Loucy (cell line): Measurements from ENCODE around the gene LRRC4C.

ENCODE experiments used
- H2AFZ ChIP-seq: fragments of 200-600 bp; sonication (generic); 2 replicates; pipeline ENCODE4 v1.6.0; 2016; ENCODE audit warnings: antibody characterized with exemption, mild to moderate bottlenecking, low read length, moderate library complexity
- H3F3A ChIP-seq: fragments of 200-600 bp; 2 replicates; pipeline ENCODE4 v1.6.0; 2016; ENCODE audit warnings: antibody characterized with exemption, low read depth, mild to moderate bottlenecking
- H3K27me3 ChIP-seq: fragments of 200-600 bp; sonication (generic); 2 replicates; pipeline ENCODE4 v1.6.1; 2014; ENCODE audit warnings: low read length, mild to moderate bottlenecking; ENCODE audit not compliant: insufficient read depth, poor library complexity, severe bottlenecking
- H3K36me3 ChIP-seq: fragments of 200-600 bp; sonication (generic); 2 replicates; pipeline ENCODE4 v1.6.1; 2016; ENCODE audit warnings: low read length; ENCODE audit not compliant: insufficient read depth
- H3K4me1 ChIP-seq: fragments of 200-600 bp; sonication (generic); 2 replicates; pipeline ENCODE4 v1.5.1; 2014; ENCODE audit warnings: low read length, mild to moderate bottlenecking; ENCODE audit not compliant: insufficient read depth, poor library complexity, severe bottlenecking
- H3K4me2 ChIP-seq: fragments of 200-600 bp; sonication (generic); 2 replicates; pipeline ENCODE4 v1.6.0; 2014; ENCODE audit warnings: antibody characterized with exemption, low read length, low read depth, mild to moderate bottlenecking; ENCODE audit not compliant: poor library complexity, severe bottlenecking
- H3K4me3 ChIP-seq: fragments of 200-600 bp; sonication (generic); 2 replicates; pipeline ENCODE4 v1.5.1; 2014; ENCODE audit warnings: low read length, mild to moderate bottlenecking, mixed read lengths; ENCODE audit not compliant: poor library complexity, severe bottlenecking
- H3K79me2 ChIP-seq: fragments of 200-600 bp; sonication (generic); 2 replicates; pipeline ENCODE4 v1.6.1; 2014; ENCODE audit warnings: low read length; ENCODE audit not compliant: insufficient read depth
- H3K9ac ChIP-seq: fragments of 200-600 bp; sonication (generic); 2 replicates; pipeline ENCODE4 v1.6.0; 2014; ENCODE audit warnings: mild to moderate bottlenecking, low read depth, low read length, moderate library complexity; ENCODE audit not compliant: poor library complexity, severe bottlenecking
- H3K9me2 ChIP-seq: fragments of 200-600 bp; sonication (generic); replicated peaks from 2 replicates; pipeline ENCODE4 v1.6.1; 2016; ENCODE audit warnings: low read depth, low read length, mixed read lengths
- H3K9me3 ChIP-seq: fragments of 200-600 bp; sonication (generic); 2 replicates; pipeline ENCODE4 v1.6.1; 2014; ENCODE audit warnings: mild to moderate bottlenecking, antibody characterized with exemption, low read length, low read depth; ENCODE audit not compliant: insufficient read depth
- H4K20me1 ChIP-seq: fragments of 200-600 bp; sonication (generic); 2 replicates; pipeline ENCODE4 v1.6.0; 2014; ENCODE audit warnings: antibody characterized with exemption, low read length, mild to moderate bottlenecking; ENCODE audit not compliant: insufficient read depth, poor library complexity, severe bottlenecking
- CTCF ChIP-seq: fragments of 200-600 bp; sonication (generic); conservative IDR thresholded peaks from 2 replicates; pipeline ENCODE4 v1.5.1; 2014; ENCODE audit warnings: mild to moderate bottlenecking, antibody characterized with exemption, low read length
- EZH2phosphoT487 ChIP-seq: fragments of 200-600 bp; IDR thresholded peaks from 2 replicates; pipeline ENCODE4 v1.6.1; 2018; ENCODE audit warnings: antibody characterized with exemption, mild to moderate bottlenecking, moderate library complexity, borderline replicate concordance

Gene LRRC4C

GRCh38 chr11:40716344-40717130 is 742.9 kb downstream of the LRRC4C start:
- no peaks in the 10 kb centered on the region for H3K27me3 ChIP-seq
- H3K9me2 ChIP-seq = no peaks in the 10 kb centered on the region
- no peaks in the 10 kb centered on the region for H3K79me2 ChIP-seq
- no peak overlapping the region for H3K9ac ChIP-seq
- no peaks in the 10 kb centered on the region for H3K36me3 ChIP-seq
- H3K4me2 ChIP-seq = no peak overlapping the region
- H4K20me1 ChIP-seq = no peaks in the 10 kb centered on the region
- no peaks in the 10 kb centered on the region for H3K9me3 ChIP-seq
- H3K4me1 ChIP-seq = no peaks in the 10 kb centered on the region
- H3K4me3 ChIP-seq = no peak overlapping the region
- TF ChIP-seq CTCF (no peak), EZH2phosphoT487 (no peak)
- H2AFZ ChIP-seq = no peak overlapping the region
- no peaks in the 10 kb centered on the region for H3F3A ChIP-seq

- no peak overlapping the region for H3K9ac ChIP-seq
- TF ChIP-seq EZH2phosphoT487 = no peak
- TF ChIP-seq CTCF = no peak
- H3K27me3 ChIP-seq = no peaks in the 10 kb centered on the region
- no peaks in the 10 kb centered on the region for H3K79me2 ChIP-seq
- H3K4me1 ChIP-seq = no peaks in the 10 kb centered on the region
- no peak overlapping the region for H2AFZ ChIP-seq
- no peaks in the 10 kb centered on the region for H4K20me1 ChIP-seq
- H3K9me2 ChIP-seq = no peaks in the 10 kb centered on the region
- H3K9me3 ChIP-seq = no peaks in the 10 kb centered on the region
- H3K4me3 ChIP-seq = no peak overlapping the region
- no peaks in the 10 kb centered on the region for H3F3A ChIP-seq
- no peak overlapping the region for H3K4me2 ChIP-seq
- no peaks in the 10 kb centered on the region for H3K36me3 ChIP-seq
Observed at GRCh38 chr11:40713083-40713482, 746.4 kb downstream of the LRRC4C start.

- H4K20me1 ChIP-seq = no peaks in the 10 kb centered on the region
- H3K4me1 ChIP-seq = no peaks in the 10 kb centered on the region
- H3K9me3 ChIP-seq = no peaks in the 10 kb centered on the region
- H2AFZ ChIP-seq = no peak overlapping the region
- H3K36me3 ChIP-seq = no peaks in the 10 kb centered on the region
- TF ChIP-seq EZH2phosphoT487 = no peak
- TF ChIP-seq CTCF = no peak
- H3K9ac ChIP-seq = no peak overlapping the region
- no peak overlapping the region for H3K4me2 ChIP-seq
- no peaks in the 10 kb centered on the region for H3K27me3 ChIP-seq
- no peaks in the 10 kb centered on the region for H3F3A ChIP-seq
- no peaks in the 10 kb centered on the region for H3K79me2 ChIP-seq
- no peaks in the 10 kb centered on the region for H3K9me2 ChIP-seq
- no peak overlapping the region for H3K4me3 ChIP-seq
Observed at GRCh38 chr11:40701027-40701426, 758.4 kb downstream of the LRRC4C start.
